Liver (tissue), 9 donors: ENCODE results near the gene DST. TPM values are rescaled to one million over a fixed set of nuclear protein-coding genes. Genes with fewer than 3 reads are reported as not detected.

ENCODE experiments used
- DNase-seq: peaks from one replicate; pipeline ENCODE4 v3.0.0-alpha.2; 2017; ENCODE audit warnings: low spot score
- H3K27ac ChIP-seq, 2 donors: one replicate each; pipeline ENCODE4 v1.7.0; 2013; ENCODE audit warnings: inconsistent platforms in 2 of 2, low read length in 2 of 2, control low read depth in 1 of 2, low read depth in 1 of 2, mild to moderate bottlenecking in 1 of 2
- H3K27me3 ChIP-seq, 4 donors: one replicate each; pipeline versions ENCODE4 v1.6.1 to v1.7.0; 2013; ENCODE audit warnings: low read length in 3 of 4, inconsistent platforms in 1 of 4, mild to moderate bottlenecking in 1 of 4, moderate library complexity in 1 of 4; ENCODE audit not compliant: control insufficient read depth in 4 of 4, insufficient read depth in 4 of 4
- H3K36me3 ChIP-seq, 4 donors: one replicate each; pipeline versions ENCODE4 v1.6.1 to v1.7.0; 2013; ENCODE audit warnings: low read length in 3 of 4, mild to moderate bottlenecking in 3 of 4, low read depth in 1 of 4, moderate library complexity in 1 of 4; ENCODE audit not compliant: control insufficient read depth in 4 of 4, insufficient read depth in 3 of 4
- H3K4me1 ChIP-seq, 4 donors: one replicate each; pipeline versions ENCODE4 v1.6.1 to v1.7.0; 2013; ENCODE audit warnings: low read length in 3 of 4, mild to moderate bottlenecking in 3 of 4, moderate library complexity in 1 of 4; ENCODE audit not compliant: control insufficient read depth in 4 of 4, insufficient read depth in 4 of 4
- H3K4me3 ChIP-seq, 3 donors: one replicate each; pipeline versions ENCODE4 v1.6.1 to v1.7.0; 2013; ENCODE audit warnings: low read length in 3 of 3, control low read depth in 1 of 3, low read depth in 1 of 3, mild to moderate bottlenecking in 1 of 3
- H3K9ac ChIP-seq, 2 donors: one replicate each; pipeline ENCODE4 v1.7.0; 2013; ENCODE audit warnings: low read length in 2 of 2, mild to moderate bottlenecking in 2 of 2, moderate library complexity in 2 of 2, control low read depth in 1 of 2, low read depth in 1 of 2
- H3K9me3 ChIP-seq, 4 donors: one replicate each; pipeline versions ENCODE4 v1.6.1 to v1.7.0; 2013; ENCODE audit warnings: low read length in 3 of 4; ENCODE audit not compliant: control insufficient read depth in 4 of 4
- EGR1 ChIP-seq, 2 donors: IDR thresholded peaks; 2 replicates each; pipeline ENCODE4 v1.6.1; 2016 to 2018; ENCODE audit warnings: antibody characterized with exemption in 2 of 2, low read depth in 2 of 2
- FOXA1 ChIP-seq: IDR thresholded peaks from 2 replicates; pipeline ENCODE4 v1.6.1; 2016; ENCODE audit warnings: antibody characterized with exemption
- FOXA2 ChIP-seq: IDR thresholded peaks from 2 replicates; pipeline ENCODE4 v1.6.1; 2016; ENCODE audit warnings: antibody characterized with exemption
- GABPA ChIP-seq, 2 donors: IDR thresholded peaks in 1 of 2; conservative IDR thresholded peaks in 1 of 2; 2 replicates each; pipeline ENCODE4 v1.6.1; 2016; ENCODE audit warnings: antibody characterized with exemption in 2 of 2, mild to moderate bottlenecking in 1 of 2, moderate library complexity in 1 of 2
- HNF4A ChIP-seq, 2 donors: conservative IDR thresholded peaks; 2 replicates each; pipeline ENCODE4 v1.6.1; 2016; ENCODE audit warnings: antibody characterized with exemption in 2 of 2, mild to moderate bottlenecking in 2 of 2
- HNF4G ChIP-seq: IDR thresholded peaks from 2 replicates; pipeline ENCODE4 v1.6.1; 2016; ENCODE audit warnings: antibody characterized with exemption
- JUND ChIP-seq, 2 donors: IDR thresholded peaks; 2 replicates each; pipeline ENCODE4 v1.6.1; 2016; ENCODE audit warnings: antibody characterized with exemption in 2 of 2
- RAD21 ChIP-seq, 2 donors: IDR thresholded peaks; 2 replicates each; pipeline ENCODE4 v1.6.1; 2016; ENCODE audit warnings: antibody characterized with exemption in 2 of 2, mild to moderate bottlenecking in 2 of 2
- RXRA ChIP-seq, 2 donors: IDR thresholded peaks; 2 replicates each; pipeline ENCODE4 v1.6.1; 2017 to 2018; ENCODE audit warnings: antibody characterized with exemption in 2 of 2, mild to moderate bottlenecking in 1 of 2
- SP1 ChIP-seq: IDR thresholded peaks from 2 replicates; pipeline ENCODE4 v1.6.1; 2018; ENCODE audit warnings: antibody characterized with exemption, mild to moderate bottlenecking
- TAF1 ChIP-seq: conservative IDR thresholded peaks from 2 replicates; pipeline ENCODE4 v1.6.1; 2016; ENCODE audit warnings: antibody characterized with exemption, mild to moderate bottlenecking
- YY1 ChIP-seq: IDR thresholded peaks from 2 replicates; pipeline ENCODE4 v1.6.1; 2016; ENCODE audit warnings: antibody characterized with exemption, mild to moderate bottlenecking
- WGBS: extraction: QIAGEN DNeasy Blood & Tissue Kit; methylation state at CpG from one replicate; pipeline ENCODE4 v1.1.7; 2013; 5-methylcytosine and 5-hydroxymethylcytosine counted together
- polyA plus RNA-seq, 2 donors: library from polyadenylated mRNA; stranded (reverse) in 1 of 2; unstranded in 1 of 2; fragments of 200-250 nt in 1 of 2; fragments of >200 nt in 1 of 2; fragmentation: Nextera tagmentation in 1 of 2; extraction: Ambion mirVana in 1 of 2; gene quantifications; one replicate each; pipeline versions ENCODE4 v1.2.1 to v1.2.3, GENCODE V29; 2013 to 2015
- total RNA-seq, 2 donors: library from RNA; depleted of rRNA; stranded (reverse); fragments of >200 nt; gene quantifications; one replicate each; pipeline ENCODE4 v1.2.3, GENCODE V29; 2014
- TF ChIP-seq, protein P1 (sequence below): IDR thresholded peaks from 2 replicates; pipeline ENCODE4 v1.6.1; 2016; ENCODE audit warnings: antibody characterized with exemption, mild to moderate bottlenecking
- TF ChIP-seq, protein P2 (sequence below): IDR thresholded peaks from 2 replicates; pipeline ENCODE4 v1.6.1; 2016; ENCODE audit warnings: antibody characterized with exemption
- TF ChIP-seq, protein P3 (sequence below): IDR thresholded peaks from 2 replicates; pipeline ENCODE4 v1.6.1; 2016; ENCODE audit warnings: antibody characterized with exemption
- TF ChIP-seq, protein P4 (sequence below): IDR thresholded peaks from 2 replicates; pipeline ENCODE4 v1.6.1; 2016; ENCODE audit warnings: antibody characterized with exemption
- TF ChIP-seq, protein P5 (sequence below): fragments of 150-350 bp; IDR thresholded peaks from 2 replicates; pipeline ENCODE4 v1.5.1; 2017; ENCODE audit warnings: improper control_type of control experiment, low read depth, low read length; ENCODE audit not compliant: missing input control
- donor health status: healthy.
- donor health status: healthy.
- donor health status: healthy.
- donor health status: healthy.
- donor health status: healthy.

The DST gene
- total and polyA plus RNA-seq, 4 donors: 30.5 to 234 (median 86.7) TPM

DNA sequence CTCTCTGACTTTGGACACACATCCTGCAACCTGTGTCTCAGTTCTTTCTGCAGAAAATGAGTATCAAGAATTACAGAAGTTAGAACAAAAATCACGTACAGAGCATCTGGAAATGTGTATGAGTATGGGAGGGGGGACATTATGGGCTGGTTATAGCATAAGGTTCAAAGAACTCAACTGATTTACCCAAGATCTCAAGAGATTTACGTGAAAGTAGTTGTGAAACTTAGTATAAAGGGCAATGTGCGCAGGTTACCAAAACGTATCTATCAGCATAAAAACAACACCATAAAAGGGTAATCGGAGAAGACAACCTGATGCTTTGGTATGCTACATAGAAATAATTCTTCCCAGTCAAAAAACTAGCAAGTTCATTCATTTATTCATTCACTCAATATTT, 15.6 kb upstream of the DST start:
- H3K9me3 ChIP-seq: no peaks in the 10 kb centered on the region
- H3K27ac ChIP-seq: no peak overlapping the region
- no peak overlapping the region for H3K4me3 ChIP-seq
- H3K9ac ChIP-seq: no peak overlapping the region
- peaks cover 0 to 12% (median 2%) of the 10 kb centered on the region in 4 donors for H3K36me3 ChIP-seq
- DNase-seq: no peak
- H3K27me3 ChIP-seq: no peaks in the 10 kb centered on the region
- WGBS: 87% methylated on average over 5 of the region's 5 CpGs
- TF ChIP-seq GABPA (IDR thresholded peaks at IDR 0.05 in 1 of 2, conservative IDR thresholded peaks at IDR 0.05 in 1 of 2) (no peak), TAF1 (no peak), SP1 (no peak), HNF4G (no peak), RAD21 (IDR thresholded peaks at IDR 0.05) (no peak), EGR1 (IDR thresholded peaks at IDR 0.05; ENCODE audit: low read depth in 2 of 2) (no peak), JUND (IDR thresholded peaks at IDR 0.05) (no peak), FOXA1 (no peak), RXRA (IDR thresholded peaks at IDR 0.05) (no peak), FOXA2 (no peak), HNF4A (conservative IDR thresholded peaks at IDR 0.05) (no peak), YY1 (no peak)
- TF ChIP-seq, protein P1, sequence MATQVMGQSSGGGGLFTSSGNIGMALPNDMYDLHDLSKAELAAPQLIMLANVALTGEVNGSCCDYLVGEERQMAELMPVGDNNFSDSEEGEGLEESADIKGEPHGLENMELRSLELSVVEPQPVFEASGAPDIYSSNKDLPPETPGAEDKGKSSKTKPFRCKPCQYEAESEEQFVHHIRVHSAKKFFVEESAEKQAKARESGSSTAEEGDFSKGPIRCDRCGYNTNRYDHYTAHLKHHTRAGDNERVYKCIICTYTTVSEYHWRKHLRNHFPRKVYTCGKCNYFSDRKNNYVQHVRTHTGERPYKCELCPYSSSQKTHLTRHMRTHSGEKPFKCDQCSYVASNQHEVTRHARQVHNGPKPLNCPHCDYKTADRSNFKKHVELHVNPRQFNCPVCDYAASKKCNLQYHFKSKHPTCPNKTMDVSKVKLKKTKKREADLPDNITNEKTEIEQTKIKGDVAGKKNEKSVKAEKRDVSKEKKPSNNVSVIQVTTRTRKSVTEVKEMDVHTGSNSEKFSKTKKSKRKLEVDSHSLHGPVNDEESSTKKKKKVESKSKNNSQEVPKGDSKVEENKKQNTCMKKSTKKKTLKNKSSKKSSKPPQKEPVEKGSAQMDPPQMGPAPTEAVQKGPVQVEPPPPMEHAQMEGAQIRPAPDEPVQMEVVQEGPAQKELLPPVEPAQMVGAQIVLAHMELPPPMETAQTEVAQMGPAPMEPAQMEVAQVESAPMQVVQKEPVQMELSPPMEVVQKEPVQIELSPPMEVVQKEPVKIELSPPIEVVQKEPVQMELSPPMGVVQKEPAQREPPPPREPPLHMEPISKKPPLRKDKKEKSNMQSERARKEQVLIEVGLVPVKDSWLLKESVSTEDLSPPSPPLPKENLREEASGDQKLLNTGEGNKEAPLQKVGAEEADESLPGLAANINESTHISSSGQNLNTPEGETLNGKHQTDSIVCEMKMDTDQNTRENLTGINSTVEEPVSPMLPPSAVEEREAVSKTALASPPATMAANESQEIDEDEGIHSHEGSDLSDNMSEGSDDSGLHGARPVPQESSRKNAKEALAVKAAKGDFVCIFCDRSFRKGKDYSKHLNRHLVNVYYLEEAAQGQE: no peak
- TF ChIP-seq, protein P2, sequence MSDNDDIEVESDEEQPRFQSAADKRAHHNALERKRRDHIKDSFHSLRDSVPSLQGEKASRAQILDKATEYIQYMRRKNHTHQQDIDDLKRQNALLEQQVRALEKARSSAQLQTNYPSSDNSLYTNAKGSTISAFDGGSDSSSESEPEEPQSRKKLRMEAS: no peak
- TF ChIP-seq, protein P3, sequence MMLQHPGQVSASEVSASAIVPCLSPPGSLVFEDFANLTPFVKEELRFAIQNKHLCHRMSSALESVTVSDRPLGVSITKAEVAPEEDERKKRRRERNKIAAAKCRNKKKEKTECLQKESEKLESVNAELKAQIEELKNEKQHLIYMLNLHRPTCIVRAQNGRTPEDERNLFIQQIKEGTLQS: no peak
- TF ChIP-seq, protein P4, sequence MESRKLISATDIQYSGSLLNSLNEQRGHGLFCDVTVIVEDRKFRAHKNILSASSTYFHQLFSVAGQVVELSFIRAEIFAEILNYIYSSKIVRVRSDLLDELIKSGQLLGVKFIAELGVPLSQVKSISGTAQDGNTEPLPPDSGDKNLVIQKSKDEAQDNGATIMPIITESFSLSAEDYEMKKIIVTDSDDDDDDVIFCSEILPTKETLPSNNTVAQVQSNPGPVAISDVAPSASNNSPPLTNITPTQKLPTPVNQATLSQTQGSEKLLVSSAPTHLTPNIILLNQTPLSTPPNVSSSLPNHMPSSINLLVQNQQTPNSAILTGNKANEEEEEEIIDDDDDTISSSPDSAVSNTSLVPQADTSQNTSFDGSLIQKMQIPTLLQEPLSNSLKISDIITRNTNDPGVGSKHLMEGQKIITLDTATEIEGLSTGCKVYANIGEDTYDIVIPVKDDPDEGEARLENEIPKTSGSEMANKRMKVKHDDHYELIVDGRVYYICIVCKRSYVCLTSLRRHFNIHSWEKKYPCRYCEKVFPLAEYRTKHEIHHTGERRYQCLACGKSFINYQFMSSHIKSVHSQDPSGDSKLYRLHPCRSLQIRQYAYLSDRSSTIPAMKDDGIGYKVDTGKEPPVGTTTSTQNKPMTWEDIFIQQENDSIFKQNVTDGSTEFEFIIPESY: no peak
- TF ChIP-seq, protein P5, sequence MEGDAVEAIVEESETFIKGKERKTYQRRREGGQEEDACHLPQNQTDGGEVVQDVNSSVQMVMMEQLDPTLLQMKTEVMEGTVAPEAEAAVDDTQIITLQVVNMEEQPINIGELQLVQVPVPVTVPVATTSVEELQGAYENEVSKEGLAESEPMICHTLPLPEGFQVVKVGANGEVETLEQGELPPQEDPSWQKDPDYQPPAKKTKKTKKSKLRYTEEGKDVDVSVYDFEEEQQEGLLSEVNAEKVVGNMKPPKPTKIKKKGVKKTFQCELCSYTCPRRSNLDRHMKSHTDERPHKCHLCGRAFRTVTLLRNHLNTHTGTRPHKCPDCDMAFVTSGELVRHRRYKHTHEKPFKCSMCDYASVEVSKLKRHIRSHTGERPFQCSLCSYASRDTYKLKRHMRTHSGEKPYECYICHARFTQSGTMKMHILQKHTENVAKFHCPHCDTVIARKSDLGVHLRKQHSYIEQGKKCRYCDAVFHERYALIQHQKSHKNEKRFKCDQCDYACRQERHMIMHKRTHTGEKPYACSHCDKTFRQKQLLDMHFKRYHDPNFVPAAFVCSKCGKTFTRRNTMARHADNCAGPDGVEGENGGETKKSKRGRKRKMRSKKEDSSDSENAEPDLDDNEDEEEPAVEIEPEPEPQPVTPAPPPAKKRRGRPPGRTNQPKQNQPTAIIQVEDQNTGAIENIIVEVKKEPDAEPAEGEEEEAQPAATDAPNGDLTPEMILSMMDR: no peak
- H3K4me1 ChIP-seq: peaks cover 0 to 4% (median 0%) of the 10 kb centered on the region in 4 donors
